GM18868 (cell line): ENCODE measurements around the gene ARPC2.
"Not testable (repeated sequence)": the region's sequence is repeated elsewhere in the genome, so short reads cannot be mapped to it uniquely, and the experiment has no call there.

Experiments
- ATAC-seq: cut with Tn5 transposase; IDR thresholded peaks from one replicate; pipeline ENCODE4 v1.9.1; 2021; ENCODE audit warnings: mild to moderate bottlenecking, moderate library complexity; ENCODE audit not compliant: unreplicated experiment

The ARPC2 gene

DNA sequence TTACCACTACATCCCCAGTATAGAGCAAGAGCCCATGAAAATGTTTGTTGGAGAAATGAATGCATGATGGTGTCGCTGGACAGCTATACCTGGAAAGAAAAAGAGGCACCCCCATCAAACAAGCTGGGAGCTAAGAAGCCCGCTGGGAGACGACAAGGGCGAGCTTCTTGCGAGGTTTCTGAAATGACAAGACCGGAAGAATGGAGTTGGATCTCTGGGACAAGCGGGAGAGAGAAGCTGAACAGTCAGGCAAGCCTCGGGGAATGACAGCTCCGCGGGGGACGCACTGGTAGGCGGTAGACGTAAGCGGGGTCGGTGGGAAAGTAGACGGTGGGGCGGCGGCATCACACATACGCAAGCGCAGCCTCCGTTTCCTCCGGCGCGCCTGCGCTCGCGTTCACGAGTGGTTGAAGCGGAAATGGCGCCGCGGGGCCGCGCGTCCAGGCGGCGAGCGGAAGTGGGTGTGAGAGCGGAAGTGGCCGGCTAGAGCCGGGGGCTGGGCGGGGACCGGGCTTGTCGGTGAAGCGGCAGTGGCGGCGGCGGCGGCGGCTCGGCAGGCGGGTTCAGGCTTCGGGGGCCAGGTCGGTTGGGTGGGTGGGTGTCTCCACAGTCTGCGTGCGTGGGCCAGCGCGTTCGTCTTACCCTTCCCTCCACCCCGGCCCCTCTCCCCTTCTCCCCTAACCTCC lies at the start of gene ARPC2:
Gene ARPC2 (plus strand): TSS at position 516 of the 686 bp plus-strand sequence. CDS start 282 bp downstream, outside the sequence.
- peak; percentile 71 for ATAC-seq

DNA sequence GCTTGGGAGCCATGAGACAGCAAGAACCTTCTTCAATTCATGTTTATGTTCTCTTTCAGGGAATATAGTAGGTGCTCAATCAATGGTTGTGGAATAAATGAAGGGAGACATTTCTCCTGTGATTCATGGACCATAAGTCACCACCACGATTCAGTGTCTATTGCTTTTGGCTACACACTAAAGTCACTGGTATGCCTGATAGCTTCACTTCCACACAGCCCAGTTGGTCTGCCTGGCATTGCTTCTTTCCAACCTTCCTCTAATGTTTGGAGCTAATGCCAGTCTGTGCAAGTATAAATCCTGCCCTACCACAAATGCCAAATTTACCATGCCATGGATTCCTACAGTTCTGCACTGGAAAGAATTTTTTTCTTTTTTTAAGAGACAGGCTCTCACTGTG lies 49.0 kb upstream of the ARPC2 start:
- no peak for ATAC-seq

DNA sequence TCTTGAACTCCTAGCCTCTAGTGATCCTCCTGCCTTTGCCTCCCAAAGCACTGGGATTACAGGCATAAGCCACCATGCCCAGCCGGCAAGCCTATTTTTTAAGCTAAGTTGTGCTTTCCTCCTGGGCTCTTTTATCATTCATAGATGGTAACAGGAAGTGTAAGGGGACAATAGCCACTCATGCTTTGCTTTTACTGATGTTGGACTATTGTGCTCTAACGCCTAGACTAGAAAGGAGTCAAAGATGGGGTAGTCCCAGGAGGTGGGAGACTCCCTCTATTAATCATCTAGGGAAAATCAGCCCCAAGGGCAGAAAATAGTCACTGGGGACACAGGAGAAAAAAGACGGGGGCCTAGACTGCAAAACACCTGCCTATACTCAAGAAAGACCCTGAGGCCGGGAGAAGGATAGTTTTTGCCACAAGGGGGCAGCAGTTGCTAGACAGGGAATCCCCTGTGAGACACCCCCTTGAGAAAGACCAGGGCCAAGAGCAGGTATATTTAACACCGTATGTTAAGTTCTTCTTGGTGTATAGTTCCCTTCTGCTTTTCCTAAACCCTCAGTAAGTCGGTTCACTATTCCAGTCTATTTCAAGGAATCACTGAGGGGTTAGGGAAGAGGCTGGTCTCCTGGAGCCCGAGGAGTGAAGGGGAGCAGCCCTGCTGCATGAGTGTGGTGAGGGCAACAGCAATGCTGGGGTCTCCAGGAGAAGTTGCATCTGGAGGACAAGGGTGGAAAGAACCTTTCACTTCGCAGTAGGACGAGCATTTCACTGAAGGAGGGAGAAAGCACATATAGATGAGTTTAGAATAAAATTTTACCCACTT lies 48.1 kb upstream of the ARPC2 start:
- peak; percentile 66 for ATAC-seq

DNA sequence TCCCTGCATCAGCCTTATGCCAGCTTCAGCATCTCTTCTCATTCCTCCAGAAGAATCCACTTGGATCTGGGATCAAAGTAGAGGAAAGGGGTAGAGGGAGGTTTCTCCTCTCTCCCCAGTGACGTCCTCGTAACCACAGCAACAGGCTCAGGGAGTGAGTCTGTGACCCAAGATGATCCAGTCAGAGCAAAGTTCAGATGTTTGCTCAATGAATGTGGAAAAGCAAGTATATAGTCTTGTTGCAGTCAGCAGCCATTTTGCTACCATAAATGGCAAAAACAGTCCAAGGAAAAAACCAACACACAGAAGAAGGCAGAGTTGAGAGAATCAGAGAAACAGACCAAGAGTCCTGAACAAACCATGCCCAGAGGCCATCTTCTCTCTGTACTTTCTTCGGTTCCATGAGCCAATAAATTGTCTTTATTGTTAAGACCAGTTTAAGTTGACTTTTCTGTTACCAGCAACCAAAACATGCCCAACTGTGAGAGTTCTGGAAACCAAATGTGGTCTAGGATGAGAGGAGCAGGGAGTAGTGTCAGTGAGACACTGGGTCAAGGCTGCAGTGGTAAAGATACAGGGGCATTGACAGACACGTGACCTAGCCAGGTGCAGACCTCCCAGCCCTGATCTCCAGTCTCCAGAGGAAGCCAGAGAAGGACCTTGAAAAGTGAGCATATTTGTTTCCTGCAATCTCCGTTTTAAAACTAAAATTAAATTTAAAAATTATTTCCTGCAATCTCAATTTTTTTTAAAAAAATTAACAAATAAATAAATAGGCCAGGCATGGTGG lies 47.0 kb upstream of the ARPC2 start:
- ATAC-seq: no peak

DNA sequence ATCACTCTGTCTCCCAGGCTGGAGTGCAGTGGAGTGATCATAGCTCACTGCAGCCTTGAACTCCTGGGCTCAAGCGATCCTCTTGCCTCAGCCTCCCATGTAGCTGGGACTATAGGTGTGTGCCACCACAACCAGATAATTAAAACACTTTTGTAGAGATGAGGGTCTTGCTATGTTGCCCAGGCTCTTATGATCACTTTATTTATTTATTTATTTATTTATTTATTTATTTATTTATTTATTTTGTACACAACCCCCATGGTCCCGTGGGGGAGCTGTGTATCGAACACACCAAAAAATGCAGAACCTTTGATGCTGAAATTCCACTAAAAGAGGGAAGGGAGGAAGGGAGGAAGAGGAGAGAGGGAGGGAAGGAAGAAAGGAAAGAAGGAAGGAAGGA lies 45.2 kb upstream of the ARPC2 start:
- not testable (repeated sequence) for ATAC-seq

DNA sequence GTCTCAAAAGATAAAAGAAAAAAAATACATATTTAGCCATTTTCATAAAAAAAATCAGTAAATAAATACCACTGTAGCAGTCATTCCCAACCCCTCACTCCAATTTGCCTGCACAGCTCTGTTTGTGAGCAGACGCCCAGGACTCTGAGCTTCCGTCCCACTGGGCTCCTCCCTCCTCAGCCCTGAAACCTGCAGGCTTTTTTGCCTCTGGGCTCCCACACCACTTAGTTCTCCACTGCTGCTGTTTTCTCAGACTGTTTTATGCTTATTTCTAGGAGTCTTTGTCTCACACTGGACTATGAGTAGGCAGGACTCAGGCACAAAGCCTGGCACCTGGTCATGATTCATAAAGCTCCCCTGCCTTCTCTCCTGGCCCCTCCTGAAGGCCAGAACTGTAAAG lies 44.1 kb upstream of the ARPC2 start:
- ATAC-seq: no peak

DNA sequence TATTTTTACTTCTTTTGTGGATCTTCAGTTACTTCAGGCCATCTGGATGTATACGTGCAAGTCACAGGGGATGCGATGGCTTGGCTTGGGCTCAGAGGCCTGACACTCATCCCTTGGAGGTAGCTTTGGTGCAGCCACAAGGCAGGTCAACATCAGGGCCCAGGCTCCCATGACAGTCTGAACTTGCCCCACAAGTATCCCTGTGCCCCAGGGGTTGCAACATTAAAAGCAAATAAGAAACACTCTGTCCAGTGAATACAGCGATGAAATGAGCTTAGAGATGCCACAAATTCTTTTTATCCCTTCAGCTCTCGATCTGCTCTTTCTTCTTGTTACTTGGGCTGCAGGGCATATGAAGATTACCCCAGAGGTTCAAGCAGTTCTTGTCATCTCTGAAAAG lies 37.2 kb upstream of the ARPC2 start:
- no peak for ATAC-seq

DNA sequence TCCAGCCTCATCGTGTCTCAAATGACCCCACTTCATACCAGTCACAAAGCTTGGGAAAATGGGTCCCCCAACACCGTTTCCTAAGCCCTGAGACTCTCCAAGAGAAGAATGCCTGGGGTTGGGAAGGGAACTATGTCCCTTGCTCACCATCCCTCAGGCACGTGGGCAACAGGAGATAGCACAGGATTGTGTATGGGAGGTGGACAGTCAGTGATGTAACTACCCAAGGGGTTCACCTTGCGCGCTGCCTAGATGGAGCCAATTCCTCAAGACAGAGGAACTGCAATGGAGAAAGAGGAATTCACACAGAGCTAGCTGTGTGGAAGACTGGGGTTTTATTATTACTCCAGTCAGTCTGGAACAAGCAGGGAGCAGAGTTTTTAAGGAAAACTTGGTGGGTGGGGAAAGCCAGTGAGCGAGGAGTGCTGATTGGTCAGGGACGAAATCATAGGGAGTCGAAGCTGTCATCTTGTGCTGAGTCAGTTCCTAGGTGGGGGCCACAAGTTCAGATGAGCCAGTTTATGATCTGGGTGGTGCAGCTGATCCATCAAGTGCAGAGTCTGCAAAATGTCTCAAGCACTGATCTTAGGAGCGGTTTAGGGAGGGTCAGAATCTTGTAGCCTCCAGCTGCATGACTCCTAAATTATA lies 36.4 kb upstream of the ARPC2 start:
- no peak for ATAC-seq

DNA sequence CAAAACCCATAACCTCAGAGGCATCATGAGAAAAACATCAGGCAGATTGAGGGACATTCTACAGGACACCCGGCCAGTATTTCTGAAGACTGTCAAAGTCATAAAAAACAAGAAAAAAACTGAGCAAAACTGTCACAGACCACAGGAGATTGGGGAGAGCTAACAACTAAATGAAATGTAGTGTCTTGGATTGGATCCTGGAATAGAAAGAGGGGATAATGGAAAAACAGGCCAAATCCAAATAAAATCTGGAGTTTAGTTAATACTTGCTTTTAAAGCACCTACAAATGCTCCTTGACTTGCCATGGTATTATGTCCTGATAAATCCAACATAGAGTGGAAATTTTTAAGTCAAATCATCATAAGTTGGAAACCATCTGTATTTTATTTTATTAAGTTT lies 32.7 kb upstream of the ARPC2 start:
- no peak for ATAC-seq

DNA sequence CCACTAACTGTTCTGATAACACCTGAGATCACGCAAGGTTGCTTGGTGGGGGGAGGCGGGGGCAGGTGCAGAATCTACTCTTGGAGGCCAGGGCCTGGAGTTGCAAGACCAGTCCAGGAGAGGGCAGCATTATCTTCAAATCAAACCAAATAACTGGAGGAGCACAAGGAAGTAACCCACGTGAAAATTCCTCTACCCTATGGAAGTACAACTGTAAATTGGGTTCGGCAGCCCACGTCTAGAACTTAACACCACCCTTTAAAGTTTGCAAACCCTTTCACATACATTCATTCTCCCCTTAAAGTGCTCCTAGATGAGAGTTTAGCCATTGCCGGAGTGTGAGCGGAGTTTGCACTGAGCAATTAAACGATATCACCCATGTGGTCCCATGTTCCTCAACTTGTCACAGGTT lies 30.6 kb upstream of the ARPC2 start:
- peak; percentile 61 for ATAC-seq

DNA sequence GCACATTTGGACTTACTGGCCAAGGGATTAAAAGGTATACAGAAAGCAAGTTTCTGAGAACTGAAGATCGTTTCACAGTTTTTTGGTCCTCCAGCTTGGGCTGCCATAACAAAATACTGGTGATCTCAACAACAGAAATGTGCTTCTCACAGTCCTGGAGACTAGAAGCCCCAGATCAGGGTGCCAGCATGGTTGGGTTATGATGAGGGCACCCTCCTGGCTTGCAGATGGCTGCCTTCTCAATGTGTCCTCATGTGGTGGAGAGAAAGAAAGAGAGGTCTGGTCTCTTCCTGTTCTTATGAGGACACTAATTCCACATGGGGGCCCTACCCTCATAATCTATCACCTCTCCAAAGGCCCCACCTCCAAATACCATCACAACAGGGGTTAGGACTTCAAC lies 30.1 kb upstream of the ARPC2 start:
- no peak for ATAC-seq

DNA sequence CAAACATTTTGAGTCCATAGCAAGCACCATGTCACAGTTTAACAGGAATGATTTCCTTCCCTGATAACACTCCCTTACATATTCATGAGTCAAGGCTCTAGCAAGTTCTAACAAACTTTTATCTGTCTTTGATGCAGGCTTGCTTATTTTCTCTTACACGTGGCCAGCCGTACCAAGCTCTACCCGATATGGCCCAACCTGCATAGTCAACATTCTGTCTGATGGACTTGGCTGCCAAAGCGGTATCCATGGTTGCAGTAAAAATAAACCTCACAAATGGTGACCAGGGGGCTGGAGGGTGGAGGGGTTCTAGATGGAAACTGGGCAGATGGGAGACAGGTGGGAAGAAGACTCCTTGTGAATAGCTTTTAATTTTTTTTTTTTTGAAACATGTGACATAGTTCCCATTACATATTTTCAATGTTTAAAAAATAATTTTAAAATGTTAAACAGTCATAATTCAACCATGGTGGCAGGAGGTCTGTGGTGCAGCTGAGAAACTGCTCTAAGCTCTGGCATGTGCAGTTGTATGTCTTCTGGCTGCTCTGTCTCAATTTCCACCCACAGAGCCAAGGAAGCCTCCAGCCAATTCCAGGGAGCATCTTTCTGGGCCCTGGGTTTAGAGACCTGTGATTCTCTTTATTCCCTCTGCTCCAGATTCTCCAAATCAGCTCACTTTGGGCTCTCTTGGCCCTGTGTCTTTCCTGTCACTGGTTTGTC lies 29.5 kb upstream of the ARPC2 start:
- no peak for ATAC-seq

DNA sequence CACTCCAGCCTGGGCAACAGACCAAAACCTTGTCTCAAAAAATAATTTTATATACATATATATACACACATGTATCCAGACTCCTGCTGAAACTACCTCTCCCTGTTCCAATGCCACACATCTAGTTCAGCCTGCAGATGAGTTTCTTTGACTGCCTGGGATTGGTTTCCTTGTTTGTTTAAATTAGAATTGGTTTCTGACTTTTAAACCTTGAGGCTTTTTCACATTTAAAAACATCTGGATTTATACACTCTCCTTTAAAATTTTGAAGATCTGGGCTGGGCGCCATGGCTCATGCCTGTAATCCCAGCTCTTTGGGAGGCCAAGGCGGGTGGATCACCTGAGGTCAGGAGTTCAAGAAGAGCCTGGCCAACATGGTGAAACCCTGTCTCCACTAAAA lies 28.5 kb upstream of the ARPC2 start:
- ATAC-seq: no peak

DNA sequence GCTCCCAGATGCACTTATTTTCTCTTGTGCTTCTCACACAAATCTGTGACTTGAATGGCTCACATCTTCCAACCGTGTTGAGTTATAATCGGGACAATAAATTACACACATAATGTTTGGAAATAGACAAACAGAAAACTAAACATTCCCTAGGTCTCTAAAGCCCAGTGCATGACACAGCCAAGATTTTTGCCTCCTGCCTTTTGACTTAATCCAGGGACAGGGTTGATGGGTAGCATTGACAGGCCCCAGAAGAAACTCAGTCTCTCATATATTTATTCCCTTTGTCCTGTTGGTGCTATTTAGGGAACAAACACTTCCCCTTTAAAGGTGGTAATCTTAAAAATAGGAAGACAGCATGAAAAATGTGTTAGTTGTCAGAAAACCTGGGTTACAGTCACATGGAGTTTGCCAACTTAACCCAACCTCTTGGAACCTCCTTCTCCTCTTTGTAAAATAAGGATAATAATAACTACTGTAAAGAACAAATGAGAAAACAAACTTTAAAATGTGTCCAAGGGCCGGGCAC lies 24.0 kb upstream of the ARPC2 start:
- ATAC-seq: no peak

DNA sequence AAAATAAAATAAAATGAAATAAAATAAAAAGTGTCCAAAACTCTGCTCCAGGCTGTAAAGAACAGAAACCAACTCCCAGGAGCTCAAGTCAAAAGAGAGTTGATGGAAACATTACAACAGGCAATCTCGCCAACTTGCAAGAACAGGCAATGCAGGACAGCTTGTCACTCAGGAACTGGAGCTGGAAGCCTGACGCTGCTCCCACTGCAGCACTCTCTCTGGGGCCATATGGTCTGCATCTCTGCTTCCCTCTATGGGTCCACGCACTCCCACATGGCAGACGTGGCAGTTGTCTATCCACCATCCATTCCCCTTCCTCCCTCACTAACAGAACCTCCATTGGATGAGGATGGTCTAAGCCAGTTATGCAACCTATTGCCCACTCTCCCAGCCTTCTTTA lies 23.3 kb upstream of the ARPC2 start:
- no peak for ATAC-seq

DNA sequence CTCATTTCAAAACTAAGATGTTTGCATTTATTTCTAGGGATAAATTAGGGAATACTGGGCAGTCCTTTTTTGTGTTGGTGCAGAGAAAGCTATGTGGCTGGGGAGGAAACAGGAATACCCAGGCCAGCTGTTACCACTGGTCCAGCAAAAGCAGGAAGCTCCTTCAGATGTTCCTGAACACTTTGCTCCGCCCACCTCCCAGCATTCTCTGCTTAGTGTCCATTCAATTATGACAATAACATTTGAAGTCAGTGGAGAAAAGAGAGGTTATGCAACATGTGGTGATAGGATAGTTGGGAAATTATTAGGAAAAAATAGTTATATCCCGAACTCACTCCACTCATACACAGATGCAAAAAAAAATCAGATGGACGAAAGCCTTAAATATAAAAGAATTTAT lies 22.1 kb upstream of the ARPC2 start:
- no peak for ATAC-seq

DNA sequence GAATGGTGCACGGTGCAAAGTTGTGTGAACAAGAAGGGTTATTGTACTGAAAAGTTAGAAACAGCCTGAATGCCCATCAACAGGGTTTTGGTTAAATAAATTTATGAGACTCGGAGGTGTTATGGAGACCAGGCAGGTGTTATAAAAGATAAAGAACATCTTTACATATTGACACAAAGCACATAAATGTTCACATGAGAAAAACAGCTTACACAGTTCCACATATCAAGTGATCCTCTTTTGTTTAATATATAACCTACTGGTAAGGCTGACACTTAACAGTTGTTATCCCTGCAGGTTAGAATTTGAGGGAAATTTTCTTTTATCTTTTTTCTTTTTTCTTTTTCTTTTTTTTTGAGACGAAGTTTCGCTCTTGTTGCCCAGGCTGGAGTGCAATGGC lies 20.0 kb upstream of the ARPC2 start:
- ATAC-seq: no peak

DNA sequence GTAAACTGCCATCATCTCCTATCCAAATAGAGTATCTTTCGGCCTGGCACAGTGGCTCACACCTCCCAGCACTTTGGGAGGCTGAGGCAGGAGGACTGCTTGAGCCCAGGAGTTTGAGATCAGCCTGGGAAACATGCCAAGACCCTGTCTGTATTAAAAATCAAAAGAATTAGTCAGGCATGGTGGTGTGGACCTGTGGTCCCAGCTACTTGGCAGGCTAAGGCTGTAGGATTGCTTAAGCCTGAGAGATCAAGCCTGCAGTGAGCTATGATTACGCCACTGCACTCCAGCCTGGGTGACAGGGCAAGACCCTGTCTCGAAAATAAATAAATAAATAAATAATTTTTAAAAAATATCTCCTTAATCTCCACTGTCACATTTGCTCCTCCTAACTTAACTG lies 14.7 kb upstream of the ARPC2 start:
- ATAC-seq: no peak

DNA sequence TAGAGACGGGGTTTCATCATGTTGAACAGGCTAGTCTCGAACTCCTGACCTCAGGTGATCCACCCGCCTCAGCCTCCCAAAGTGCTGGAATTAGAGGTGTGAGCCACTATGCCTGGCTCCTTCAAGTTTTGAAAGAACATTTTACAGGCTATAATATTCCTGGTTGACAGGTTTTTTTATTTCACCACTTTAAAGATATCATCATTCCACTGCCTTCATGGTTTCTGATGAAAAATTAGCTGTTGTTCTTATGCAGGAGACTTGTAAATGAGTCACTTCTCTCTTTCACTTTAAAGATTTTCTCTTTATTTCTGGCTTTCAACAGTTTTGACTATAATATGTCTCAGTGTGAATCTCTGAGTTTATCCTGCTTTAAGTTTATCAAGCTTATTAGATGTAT lies 7.9 kb upstream of the ARPC2 start:
- ATAC-seq: no peak

DNA sequence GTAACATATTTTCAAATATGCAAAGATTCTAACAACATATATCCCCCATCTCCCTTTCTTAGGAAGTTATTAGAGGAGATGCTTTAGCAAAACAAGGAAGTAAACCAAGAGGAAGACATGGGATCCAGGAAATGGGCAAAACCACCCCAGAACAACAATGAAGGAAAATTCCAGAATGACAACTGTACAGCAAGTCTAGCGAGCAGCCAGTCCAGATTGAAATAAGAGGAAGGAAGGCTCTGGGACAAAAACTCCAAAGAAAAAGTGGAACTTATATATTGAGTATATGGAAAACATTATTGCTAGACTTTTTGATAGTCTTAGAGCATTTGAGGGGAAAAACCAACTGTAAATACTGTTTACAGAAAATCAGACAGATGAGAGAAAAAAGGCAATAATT lies 2.9 kb upstream of the ARPC2 start:
- no peak for ATAC-seq
